Measurements from ENCODE around the gene MDH2.

GRCh38 chr7:76053461-76053860 is 5.6 kb downstream of the MDH2 start:
- TF ChIP-seq, protein P1, sequence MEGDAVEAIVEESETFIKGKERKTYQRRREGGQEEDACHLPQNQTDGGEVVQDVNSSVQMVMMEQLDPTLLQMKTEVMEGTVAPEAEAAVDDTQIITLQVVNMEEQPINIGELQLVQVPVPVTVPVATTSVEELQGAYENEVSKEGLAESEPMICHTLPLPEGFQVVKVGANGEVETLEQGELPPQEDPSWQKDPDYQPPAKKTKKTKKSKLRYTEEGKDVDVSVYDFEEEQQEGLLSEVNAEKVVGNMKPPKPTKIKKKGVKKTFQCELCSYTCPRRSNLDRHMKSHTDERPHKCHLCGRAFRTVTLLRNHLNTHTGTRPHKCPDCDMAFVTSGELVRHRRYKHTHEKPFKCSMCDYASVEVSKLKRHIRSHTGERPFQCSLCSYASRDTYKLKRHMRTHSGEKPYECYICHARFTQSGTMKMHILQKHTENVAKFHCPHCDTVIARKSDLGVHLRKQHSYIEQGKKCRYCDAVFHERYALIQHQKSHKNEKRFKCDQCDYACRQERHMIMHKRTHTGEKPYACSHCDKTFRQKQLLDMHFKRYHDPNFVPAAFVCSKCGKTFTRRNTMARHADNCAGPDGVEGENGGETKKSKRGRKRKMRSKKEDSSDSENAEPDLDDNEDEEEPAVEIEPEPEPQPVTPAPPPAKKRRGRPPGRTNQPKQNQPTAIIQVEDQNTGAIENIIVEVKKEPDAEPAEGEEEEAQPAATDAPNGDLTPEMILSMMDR (IDR thresholded peaks at IDR 0.05; ENCODE audit: low read length) = no peak
- no peak for TF ChIP-seq EZH2 (IDR thresholded peaks at IDR 0.05; ENCODE audit: borderline replicate concordance, low read length)

Data from OCI-LY1 (cell line).